Measurements from ENCODE around the gene RRAGA. TPM values are rescaled to one million over a fixed set of nuclear protein-coding genes. Genes with fewer than 3 reads are reported as not detected.
A peak's percentile ranks its signal among the peaks of the same experiment; 100 is the strongest.

RRAGA gene
- total RNA-seq, 2 donors from 2014 or later, result 59.1 to 67.0 TPM

DNA sequence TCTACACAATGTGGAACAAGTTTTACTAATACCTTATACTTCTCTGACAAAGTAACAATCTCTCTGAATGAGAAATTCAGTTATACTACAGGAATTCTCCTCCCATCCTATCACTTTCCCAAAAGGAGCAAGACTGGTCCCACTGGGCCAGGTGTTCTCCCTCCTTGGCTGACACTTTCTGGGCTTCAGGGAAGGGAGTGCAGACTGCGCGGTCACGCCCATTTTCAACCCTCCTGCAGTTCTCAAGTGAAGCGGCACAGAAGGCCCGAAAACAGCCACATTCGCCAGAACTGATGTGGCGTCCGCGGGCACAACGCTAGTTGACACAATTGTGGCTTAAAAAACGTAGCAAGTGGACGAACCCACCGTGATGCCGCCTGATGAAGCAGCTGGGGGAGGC lies 16.8 kb upstream of the RRAGA start:
- DNase-seq (ENCODE audit: low spot score), result no peak

DNA sequence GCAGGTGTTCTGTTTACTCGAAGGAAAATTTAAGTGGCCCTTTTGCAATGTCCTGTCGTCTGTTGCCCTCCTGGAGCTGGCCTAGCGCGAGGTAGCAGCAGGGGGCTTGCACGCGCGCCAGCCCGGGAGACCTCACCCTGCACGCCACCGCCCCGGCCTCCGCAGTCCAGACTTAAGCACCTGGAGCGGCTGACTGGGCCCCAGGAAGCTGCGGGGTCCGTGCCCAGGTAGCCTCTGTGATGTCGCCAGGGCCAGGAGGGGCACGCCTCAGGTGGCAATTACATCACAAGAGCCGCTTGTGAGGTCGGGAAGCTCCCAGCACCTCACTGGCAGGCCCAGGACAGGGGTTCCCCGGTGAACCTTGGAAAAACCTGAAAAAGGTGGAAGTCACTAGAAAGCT lies 16.2 kb upstream of the RRAGA start, which contains the start of gene SAXO1:
Gene SAXO1 (minus strand): TSS at position 195 of the 400 bp plus-strand sequence. CDS start 301 bp downstream, outside the sequence.
- no peak within 1 kb of the TSS for H3K27ac ChIP-seq
- no peaks in the 10 kb centered on the region for H3K4me1 ChIP-seq
- H3K4me3 ChIP-seq, result no peak within 1 kb of the TSS
- no peaks in the 10 kb centered on the region for H3K9me3 ChIP-seq
- DNase-seq (ENCODE audit: low spot score), result no peak
- TF ChIP-seq, protein P1, sequence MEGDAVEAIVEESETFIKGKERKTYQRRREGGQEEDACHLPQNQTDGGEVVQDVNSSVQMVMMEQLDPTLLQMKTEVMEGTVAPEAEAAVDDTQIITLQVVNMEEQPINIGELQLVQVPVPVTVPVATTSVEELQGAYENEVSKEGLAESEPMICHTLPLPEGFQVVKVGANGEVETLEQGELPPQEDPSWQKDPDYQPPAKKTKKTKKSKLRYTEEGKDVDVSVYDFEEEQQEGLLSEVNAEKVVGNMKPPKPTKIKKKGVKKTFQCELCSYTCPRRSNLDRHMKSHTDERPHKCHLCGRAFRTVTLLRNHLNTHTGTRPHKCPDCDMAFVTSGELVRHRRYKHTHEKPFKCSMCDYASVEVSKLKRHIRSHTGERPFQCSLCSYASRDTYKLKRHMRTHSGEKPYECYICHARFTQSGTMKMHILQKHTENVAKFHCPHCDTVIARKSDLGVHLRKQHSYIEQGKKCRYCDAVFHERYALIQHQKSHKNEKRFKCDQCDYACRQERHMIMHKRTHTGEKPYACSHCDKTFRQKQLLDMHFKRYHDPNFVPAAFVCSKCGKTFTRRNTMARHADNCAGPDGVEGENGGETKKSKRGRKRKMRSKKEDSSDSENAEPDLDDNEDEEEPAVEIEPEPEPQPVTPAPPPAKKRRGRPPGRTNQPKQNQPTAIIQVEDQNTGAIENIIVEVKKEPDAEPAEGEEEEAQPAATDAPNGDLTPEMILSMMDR (IDR thresholded peaks at IDR 0.05), result no peak
- no peaks in the 10 kb centered on the region for H3K27me3 ChIP-seq
- H3K36me3 ChIP-seq, result no peaks in the 10 kb centered on the region

More for the DNA sequence above, 16.8 kb upstream of the RRAGA start:
- H3K27ac ChIP-seq, result no peak overlapping the region
- H3K4me1 ChIP-seq, result no peaks in the 10 kb centered on the region
- TF ChIP-seq, protein P1 (IDR thresholded peaks at IDR 0.05), result no peak
- H3K27me3 ChIP-seq, result no peaks in the 10 kb centered on the region
- H3K36me3 ChIP-seq, result no peaks in the 10 kb centered on the region
- no peaks in the 10 kb centered on the region for H3K9me3 ChIP-seq
- H3K4me3 ChIP-seq, result no peak overlapping the region

DNA sequence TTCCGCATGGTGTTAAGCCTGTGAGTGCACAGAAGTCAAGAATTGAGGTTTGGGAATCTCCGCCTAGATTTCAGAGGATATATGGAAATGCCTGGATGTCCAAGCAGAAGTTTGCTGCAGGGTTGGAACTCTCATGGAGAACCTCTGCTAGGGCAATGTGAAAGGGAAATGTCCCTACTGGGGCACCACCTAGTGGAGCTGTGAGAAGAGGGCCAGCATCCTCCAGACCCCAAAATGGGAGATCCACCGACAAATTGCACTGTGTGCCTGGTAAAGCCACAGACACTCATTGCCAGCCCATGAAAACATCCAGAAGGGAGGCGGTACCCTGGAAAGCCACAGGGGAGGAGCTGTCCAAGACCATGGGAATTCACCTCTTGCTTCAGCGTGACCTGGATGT lies 12.6 kb upstream of the RRAGA start:
- no peaks in the 10 kb centered on the region for H3K36me3 ChIP-seq
- TF ChIP-seq, protein P1 (IDR thresholded peaks at IDR 0.05), result no peak

DNA sequence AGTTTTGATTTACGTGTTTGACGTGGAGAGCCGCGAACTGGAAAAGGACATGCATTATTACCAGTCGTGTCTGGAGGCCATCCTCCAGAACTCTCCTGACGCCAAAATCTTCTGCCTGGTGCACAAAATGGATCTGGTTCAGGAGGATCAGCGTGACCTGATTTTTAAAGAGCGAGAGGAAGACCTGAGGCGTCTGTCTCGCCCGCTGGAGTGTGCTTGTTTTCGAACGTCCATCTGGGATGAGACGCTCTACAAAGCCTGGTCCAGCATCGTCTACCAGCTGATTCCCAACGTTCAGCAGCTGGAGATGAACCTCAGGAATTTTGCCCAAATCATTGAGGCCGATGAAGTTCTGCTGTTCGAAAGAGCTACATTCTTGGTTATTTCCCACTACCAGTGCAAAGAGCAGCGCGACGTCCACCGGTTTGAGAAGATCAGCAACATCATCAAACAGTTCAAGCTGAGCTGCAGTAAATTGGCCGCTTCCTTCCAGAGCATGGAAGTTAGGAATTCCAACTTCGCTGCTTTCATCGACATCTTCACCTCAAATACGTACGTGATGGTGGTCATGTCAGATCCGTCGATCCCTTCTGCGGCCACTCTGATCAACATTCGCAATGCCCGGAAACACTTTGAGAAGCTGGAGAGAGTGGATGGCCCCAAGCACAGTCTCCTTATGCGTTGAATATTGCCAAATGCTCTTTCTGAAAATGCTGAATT lies 850 bp downstream of the RRAGA start:
- TF ChIP-seq, protein P1 (IDR thresholded peaks at IDR 0.05), result no peak
- no peak for DNase-seq (ENCODE audit: low spot score)
- peaks cover 0 to 31% of the 10 kb centered on the region in 2 donors for H3K4me1 ChIP-seq
- no peaks in the 10 kb centered on the region for H3K36me3 ChIP-seq
- no peaks in the 10 kb centered on the region for H3K9me3 ChIP-seq
- H3K27me3 ChIP-seq, result no peaks in the 10 kb centered on the region
- peak overlapping the region; percentile 88 to 98 for H3K4me3 ChIP-seq
- peak overlapping the region; percentile 94 to 99 for H3K27ac ChIP-seq

More for the DNA sequence above, 12.6 kb upstream of the RRAGA start:
- Histone ChIP-seq H3K4me3 (no peak overlapping the region), H3K4me1 (no peaks in the 10 kb centered on the region), H3K27me3 (no peaks in the 10 kb centered on the region), H3K9me3 (no peaks in the 10 kb centered on the region), H3K27ac (no peak overlapping the region)
- DNase-seq (ENCODE audit: low spot score), result no peak

DNA sequence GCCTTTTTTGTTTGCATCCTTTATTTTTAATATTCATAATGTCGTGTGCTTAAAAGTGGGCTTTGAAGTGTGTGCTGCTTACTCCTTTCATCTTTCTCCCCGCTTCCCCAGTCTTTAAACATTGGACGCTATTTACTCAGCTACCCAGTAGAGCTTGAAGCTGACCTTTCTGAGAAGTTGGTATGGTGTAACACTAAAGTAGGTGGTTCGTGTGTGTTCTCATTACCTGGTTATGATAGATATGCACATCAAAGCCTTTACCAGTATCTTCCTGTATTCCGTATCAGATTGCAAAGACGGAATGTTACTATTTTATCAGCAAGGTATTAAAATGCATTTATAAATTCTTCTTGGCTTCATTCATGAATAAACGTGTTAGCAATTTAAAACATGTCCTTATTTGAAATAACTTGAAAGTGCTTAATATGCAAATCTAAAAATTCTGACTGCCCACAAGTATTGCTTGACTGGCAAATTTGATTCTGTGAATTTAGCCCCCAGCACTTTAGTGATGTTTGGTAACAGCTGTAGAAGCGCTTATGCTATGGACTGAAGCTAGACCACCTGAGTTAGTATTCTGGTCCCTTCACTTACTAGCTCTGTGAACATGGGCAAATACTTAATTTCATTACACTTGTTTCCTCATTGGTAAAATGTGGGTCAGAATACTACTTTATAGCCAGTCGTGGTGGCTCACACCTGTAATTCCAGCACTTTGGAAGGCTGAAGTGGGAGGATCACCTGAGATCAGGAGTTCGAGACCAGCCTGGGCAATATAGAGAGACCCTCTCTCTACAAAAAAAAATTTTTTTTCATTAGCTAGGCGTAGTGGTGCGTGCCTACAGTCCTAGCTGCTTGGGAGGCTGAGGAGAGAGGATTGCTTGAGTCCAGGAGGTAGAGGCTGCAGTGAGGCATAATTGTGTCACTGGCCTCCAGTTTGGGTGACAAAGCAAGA lies 1.7 kb downstream of the RRAGA start:
- H3K27ac ChIP-seq, result peak overlapping the region; percentile 94 to 99

More for the DNA sequence above, 1.7 kb downstream of the RRAGA start:
- Histone ChIP-seq H3K36me3 (no peaks in the 10 kb centered on the region), H3K9me3 (no peaks in the 10 kb centered on the region), H3K4me1 (peaks cover 0 to 31% of the 10 kb centered on the region in 2 donors), H3K27me3 (no peaks in the 10 kb centered on the region), H3K4me3 (peak overlapping the region; percentile 88 to 98)
- TF ChIP-seq, protein P1 (IDR thresholded peaks at IDR 0.05), result no peak
- DNase-seq (ENCODE audit: low spot score), result no peak
